ENCODE data around the gene ADGRA1.
"Not testable (repeated sequence)": the region's sequence is repeated elsewhere in the genome, so short reads cannot be mapped to it uniquely, and the experiment has no call there.

Gene ADGRA1

GRCh38 chr10:133173860-133174640, 86.3 kb downstream of the ADGRA1 start:
- H3K4me3 ChIP-seq (ENCODE audit: control insufficient read depth, low read depth, low read length) = no peak overlapping the region
- no peak for TF ChIP-seq CTCF (IDR thresholded peaks at IDR 0.05; ENCODE audit: control insufficient read depth, insufficient read depth, low read depth, low read length, missing control alignments)
- no peak for DNase-seq (ENCODE audit: low read depth)

GRCh38 chr10:133174689-133175263, 87.1 kb downstream of the ADGRA1 start:
- no peak for DNase-seq (ENCODE audit: low read depth)
- H3K4me3 ChIP-seq (ENCODE audit: control insufficient read depth, low read depth, low read length) = no peak overlapping the region
- no peak for TF ChIP-seq CTCF (IDR thresholded peaks at IDR 0.05; ENCODE audit: control insufficient read depth, insufficient read depth, low read depth, low read length, missing control alignments)

GRCh38 chr10:133175624-133176023, 87.9 kb downstream of the ADGRA1 start:
- not testable (repeated sequence) for H3K4me3 ChIP-seq (ENCODE audit: control insufficient read depth, low read depth, low read length); DNase-seq (ENCODE audit: low read depth)

- no peak overlapping the region for H3K4me3 ChIP-seq (ENCODE audit: control insufficient read depth, low read depth, low read length)
- no peak for TF ChIP-seq CTCF (IDR thresholded peaks at IDR 0.05; ENCODE audit: control insufficient read depth, insufficient read depth, low read depth, low read length, missing control alignments)
- no peak for DNase-seq (ENCODE audit: low read depth)
Measured at GRCh38 chr10:133176546-133176945, 88.8 kb downstream of the ADGRA1 start.

- TF ChIP-seq CTCF (IDR thresholded peaks at IDR 0.05; ENCODE audit: control insufficient read depth, insufficient read depth, low read depth, low read length, missing control alignments) = no peak
- no peak for DNase-seq (ENCODE audit: low read depth)
- H3K4me3 ChIP-seq (ENCODE audit: control insufficient read depth, low read depth, low read length) = no peak overlapping the region
Measured at GRCh38 chr10:133177380-133178157, 89.8 kb downstream of the ADGRA1 start.

- no peak for DNase-seq (ENCODE audit: low read depth)
- no peak for TF ChIP-seq CTCF (IDR thresholded peaks at IDR 0.05; ENCODE audit: control insufficient read depth, insufficient read depth, low read depth, low read length, missing control alignments)
- H3K4me3 ChIP-seq (ENCODE audit: control insufficient read depth, low read depth, low read length) = no peak overlapping the region
Measured at GRCh38 chr10:133178357-133179127, 90.8 kb downstream of the ADGRA1 start.
